HEK293 (cell line): ENCODE measurements around the gene S1PR4.
A peak's percentile ranks its signal among the peaks of the same experiment; 100 is the strongest.

ENCODE experiments used
- CTCF ChIA-PET: fragments of 350-600 bp; formaldehyde crosslinking; extraction: SDS; loops from one replicate; lab custom pipeline; 2021; ENCODE audit warnings: antibody characterized with exemption; lab: Yijun Ruan, JAX
- POLR2A ChIA-PET: fragments of 300-600 bp; formaldehyde crosslinking; extraction: SDS; loops from one replicate; lab custom pipeline; 2020; ENCODE audit warnings: antibody characterized with exemption, inconsistent platforms; lab: Yijun Ruan, JAX
- H3K27ac ChIP-seq: fragments of 200-500 bp; sonication (Bioruptor generic); 2 replicates; pipeline ENCODE4 v1.5.1; 2014; ENCODE audit warnings: low read depth, low read length, control low read depth, inconsistent platforms; ENCODE audit errors: extremely low read depth
- H3K36me3 ChIP-seq, 2 experiments: fragments of 200-500 bp in 1 of 2; sonication (Bioruptor generic) in 1 of 2; 1 replicate in 1 of 2; 2 replicates in 1 of 2; pipeline ENCODE4 v1.5.1; 2014 to 2017; ENCODE audit warnings: inconsistent platforms in 2 of 2, low read length in 2 of 2; ENCODE audit not compliant: control insufficient read depth in 2 of 2, insufficient read depth in 1 of 2
- H3K4me1 ChIP-seq: fragments of 200-500 bp; sonication (Bioruptor generic); 2 replicates; pipeline ENCODE4 v1.5.1; 2014; ENCODE audit warnings: mild to moderate bottlenecking, low read length, inconsistent platforms; ENCODE audit not compliant: control insufficient read depth, insufficient read depth
- H3K4me3 ChIP-seq: 2 replicates; pipeline ENCODE4 v1.5.1; 2011; ENCODE audit warnings: low read depth, mild to moderate bottlenecking, control low read depth, low read length, moderate library complexity
- H3K9me3 ChIP-seq: fragments of 200-500 bp; sonication (Bioruptor generic); 2 replicates; pipeline ENCODE4 v1.5.1; 2014; ENCODE audit warnings: low read depth, low read length, inconsistent platforms; ENCODE audit not compliant: control insufficient read depth, insufficient read depth
- AEBP2 ChIP-seq: fragments of 450-650 bp; formaldehyde crosslinking; IDR thresholded peaks from 2 replicates; pipeline ENCODE4 v1.5.1; 2016; ENCODE audit warnings: missing biosample characterization, missing genetic modification characterization, borderline replicate concordance
- EGR2 ChIP-seq: fragments of 450-650 bp; formaldehyde crosslinking; IDR thresholded peaks from 2 replicates; pipeline ENCODE4 v1.5.1; 2016; ENCODE audit warnings: low read depth, missing biosample characterization, missing genetic modification characterization
- GLI2 ChIP-seq: fragments of 450-650 bp; formaldehyde crosslinking; IDR thresholded peaks from 2 replicates; pipeline ENCODE4; 2017; ENCODE audit warnings: missing biosample characterization, missing genetic modification characterization, low read depth, borderline replicate concordance
- GLI4 ChIP-seq: fragments of 450-650 bp; formaldehyde crosslinking; IDR thresholded peaks from 2 replicates; pipeline ENCODE4 v1.5.1; 2016; ENCODE audit warnings: missing biosample characterization, missing genetic modification characterization
- PRDM1 ChIP-seq: fragments of 450-650 bp; formaldehyde crosslinking; IDR thresholded peaks from 2 replicates; pipeline ENCODE4; 2016; ENCODE audit warnings: missing biosample characterization, missing genetic modification characterization
- SP3 ChIP-seq: fragments of 450-650 bp; formaldehyde crosslinking; IDR thresholded peaks from 2 replicates; pipeline ENCODE4 v1.5.1; 2016; ENCODE audit warnings: missing biosample characterization, missing genetic modification characterization
- TCF7L2 ChIP-seq: IDR thresholded peaks from 2 replicates; pipeline ENCODE4 v1.6.1; 2011; ENCODE audit warnings: low read depth, mild to moderate bottlenecking, inconsistent platforms, low read length, moderate library complexity, borderline replicate concordance
- ZBTB17 ChIP-seq: fragments of 450-650 bp; formaldehyde crosslinking; IDR thresholded peaks from 2 replicates; pipeline ENCODE4 v1.5.1; 2016; ENCODE audit warnings: missing biosample characterization, missing genetic modification characterization
- ZFHX2 ChIP-seq: fragments of 450-650 bp; formaldehyde crosslinking; conservative IDR thresholded peaks from 2 replicates; pipeline ENCODE4 v1.5.1; 2016; ENCODE audit warnings: missing biosample characterization, missing genetic modification characterization
- ZFP41 ChIP-seq: fragments of 450-650 bp; formaldehyde crosslinking; IDR thresholded peaks from 2 replicates; pipeline ENCODE4 v1.5.1; 2016; ENCODE audit warnings: missing biosample characterization, missing genetic modification characterization, borderline replicate concordance
- ZNF112 ChIP-seq: fragments of 450-650 bp; formaldehyde crosslinking; IDR thresholded peaks from 2 replicates; pipeline ENCODE4 v1.5.0; 2017; ENCODE audit warnings: missing biosample characterization, missing genetic modification characterization
- ZNF114 ChIP-seq: fragments of 450-650 bp; formaldehyde crosslinking; IDR thresholded peaks from 2 replicates; pipeline ENCODE4 v1.5.0; 2017; ENCODE audit warnings: missing biosample characterization, missing genetic modification characterization
- ZNF148 ChIP-seq: fragments of 450-650 bp; formaldehyde crosslinking; IDR thresholded peaks from 2 replicates; pipeline ENCODE4 v1.5.0; 2017; ENCODE audit warnings: missing biosample characterization, missing genetic modification characterization, borderline replicate concordance
- ZNF155 ChIP-seq: fragments of 450-650 bp; formaldehyde crosslinking; IDR thresholded peaks from 2 replicates; pipeline ENCODE4 v1.5.1; 2016; ENCODE audit warnings: missing biosample characterization, missing genetic modification characterization
- ZNF157 ChIP-seq: fragments of 450-650 bp; formaldehyde crosslinking; IDR thresholded peaks from 2 replicates; pipeline ENCODE4 v1.5.1; 2016; ENCODE audit warnings: missing biosample characterization, missing genetic modification characterization
- ZNF19 ChIP-seq: fragments of 450-650 bp; formaldehyde crosslinking; IDR thresholded peaks from 2 replicates; pipeline ENCODE4; 2016; ENCODE audit warnings: missing biosample characterization, missing genetic modification characterization, low read depth
- ZNF311 ChIP-seq: fragments of 450-650 bp; formaldehyde crosslinking; IDR thresholded peaks from 2 replicates; pipeline ENCODE4 v1.5.1; 2017; ENCODE audit warnings: missing biosample characterization, missing genetic modification characterization, borderline replicate concordance
- ZNF341 ChIP-seq: fragments of 450-650 bp; formaldehyde crosslinking; IDR thresholded peaks from 2 replicates; pipeline ENCODE4; 2016; ENCODE audit warnings: low read depth, missing biosample characterization, missing genetic modification characterization
- ZNF366 ChIP-seq: fragments of 450-650 bp; formaldehyde crosslinking; conservative IDR thresholded peaks from 2 replicates; pipeline ENCODE4 v1.5.1; 2016; ENCODE audit warnings: missing biosample characterization, missing genetic modification characterization
- ZNF521 ChIP-seq: fragments of 450-650 bp; formaldehyde crosslinking; IDR thresholded peaks from 2 replicates; pipeline ENCODE4 v1.5.1; 2017; ENCODE audit warnings: missing biosample characterization, mild to moderate bottlenecking, missing genetic modification characterization
- ZNF555 ChIP-seq: fragments of 450-650 bp; formaldehyde crosslinking; conservative IDR thresholded peaks from 2 replicates; pipeline ENCODE4 v1.5.1; 2017; ENCODE audit warnings: missing biosample characterization, mild to moderate bottlenecking, missing genetic modification characterization, inconsistent platforms
- ZNF571 ChIP-seq: fragments of 450-650 bp; formaldehyde crosslinking; IDR thresholded peaks from 2 replicates; pipeline ENCODE4 v1.5.0; 2017; ENCODE audit warnings: missing biosample characterization, missing genetic modification characterization
- ZNF704 ChIP-seq: fragments of 450-650 bp; formaldehyde crosslinking; IDR thresholded peaks from 2 replicates; pipeline ENCODE4 v1.5.1; 2016; ENCODE audit warnings: missing biosample characterization, missing genetic modification characterization
- ZNF776 ChIP-seq: fragments of 450-650 bp; formaldehyde crosslinking; IDR thresholded peaks from 2 replicates; pipeline ENCODE4 v1.5.0; 2017; ENCODE audit warnings: missing biosample characterization, missing genetic modification characterization, borderline replicate concordance
- ZNF785 ChIP-seq: fragments of 450-650 bp; formaldehyde crosslinking; IDR thresholded peaks from 2 replicates; pipeline ENCODE4 v1.5.1; 2016; ENCODE audit warnings: missing biosample characterization, missing genetic modification characterization
- TF ChIP-seq, protein P1 (sequence below): fragments of 450-650 bp; formaldehyde crosslinking; IDR thresholded peaks from 2 replicates; pipeline ENCODE4 v1.5.1; 2017; ENCODE audit warnings: missing biosample characterization, missing genetic modification characterization

Gene S1PR4

DNA sequence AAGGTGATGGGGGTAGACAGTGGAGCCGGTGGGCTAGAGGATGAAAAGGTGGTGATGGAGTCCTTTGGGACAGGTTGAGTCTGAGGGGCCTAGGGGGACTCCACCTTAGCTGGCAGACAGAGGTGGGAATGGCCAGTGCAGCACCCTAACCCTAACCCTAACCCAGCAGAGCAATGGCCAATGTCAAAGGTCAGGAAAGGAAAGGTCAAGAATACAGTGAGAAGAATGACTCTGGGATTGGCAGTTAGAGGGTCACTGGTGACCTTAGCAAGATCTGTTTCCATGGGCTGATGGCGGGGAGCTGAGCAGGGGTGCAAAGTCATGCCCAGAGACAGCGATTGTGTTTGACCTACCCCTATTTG, 26.2 kb upstream of the S1PR4 start (continued):
- TF ChIP-seq ZNF19 (tag by site-specific recombination) (no peak), ZNF341 (no peak)

DNA sequence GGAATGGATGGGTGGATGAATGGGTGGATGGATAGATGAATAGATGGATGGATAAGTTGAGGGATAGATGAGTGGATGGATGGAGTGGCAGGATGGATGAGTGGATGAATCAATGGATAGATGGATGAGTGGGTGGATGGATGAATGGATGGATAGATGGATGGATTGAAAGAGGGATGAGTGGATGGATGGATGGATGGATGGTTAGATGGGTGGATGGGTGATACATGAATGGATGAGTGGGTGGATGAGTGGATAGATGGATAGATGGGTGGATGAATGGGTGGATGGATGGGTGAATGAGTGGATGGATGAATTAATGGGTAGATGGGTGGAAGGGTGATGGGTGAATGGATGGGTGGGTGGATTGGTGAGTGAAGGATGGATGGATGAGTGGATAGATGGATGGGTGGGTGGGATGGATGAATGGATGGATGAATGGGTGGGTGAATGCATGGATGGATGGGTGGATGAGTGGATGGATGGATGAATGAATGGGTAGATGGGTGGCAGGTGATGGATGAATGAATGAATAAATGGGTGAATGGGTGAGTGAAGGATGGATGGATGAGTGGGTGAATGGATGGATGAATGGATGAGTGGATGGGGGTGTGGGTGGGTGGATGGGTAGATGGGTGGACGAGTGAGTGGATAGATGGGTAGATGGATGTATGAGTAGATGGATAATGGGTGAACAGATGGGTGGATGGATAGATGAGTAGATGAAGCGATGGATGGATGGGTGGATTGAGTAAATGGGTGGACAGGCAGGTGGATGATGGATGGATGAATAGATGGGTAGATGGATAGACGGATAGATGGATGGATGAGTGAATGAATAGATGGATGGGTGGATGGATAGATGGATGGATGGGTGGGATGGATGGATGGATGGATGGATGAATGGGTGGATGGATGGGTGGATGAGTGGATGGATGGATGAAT, 25.0 kb upstream of the S1PR4 start:
- H3K27ac ChIP-seq, result no peak overlapping the region
- ChIA-PET CTCF (interaction anchor here (0.5 to 2.1 kb wide), 3 partner anchors 10 to 454 kb away, joined by 3 to 7 read pairs (median 4); no protein-coding TSS in a partner anchor), POLR2A (no interaction called here)

More for the DNA sequence above, 25.0 kb upstream of the S1PR4 start:
- Histone ChIP-seq H3K9me3 (no peaks in the 10 kb centered on the region), H3K4me1 (no peaks in the 10 kb centered on the region), H3K4me3 (no peak overlapping the region), H3K36me3 (no peaks in the 10 kb centered on the region)
- TF ChIP-seq ZNF148 (tag by site-specific recombination), result peak; percentile 0; the same call in 1 of the 2 replicates
- TF ChIP-seq EGR2 (tag by site-specific recombination), result peak; percentile 91
- 0 out of 2 replicates have a peak, but pooled peaks have one; percentile 59 for TF ChIP-seq ZFP41 (tag by site-specific recombination)
- no peak for TF ChIP-seq TCF7L2
- TF ChIP-seq ZNF555 (tag by site-specific recombination), result no peak
- TF ChIP-seq PRDM1 (tag by site-specific recombination), result no peak
- TF ChIP-seq ZNF112, result peak; percentile 49; the same call in 1 of the 2 replicates
- no peak for TF ChIP-seq ZNF155
- TF ChIP-seq GLI2 (tag by site-specific recombination), result no peak
- 0 out of 2 replicates have a peak, but pooled peaks have one; percentile 63 for TF ChIP-seq ZNF776 (tag by site-specific recombination)
- peak; percentile 44; the same call in 1 of the 2 replicates for TF ChIP-seq ZNF311
- 0 out of 2 replicates have a peak, but pooled peaks have one; percentile 30 for TF ChIP-seq ZNF571
- TF ChIP-seq ZBTB17 (tag by site-specific recombination), result peak; percentile 97
- TF ChIP-seq ZNF521, result peak; percentile 59; the same call in 1 of the 2 replicates
- TF ChIP-seq ZNF114 (tag by site-specific recombination), result peak; percentile 64; the same call in 1 of the 2 replicates
- peak; percentile 66 for TF ChIP-seq ZFHX2
- TF ChIP-seq ZNF785 (tag by site-specific recombination), result 0 out of 2 replicates have a peak, but pooled peaks have one; percentile 51
- no peak for TF ChIP-seq SP3 (tag by site-specific recombination)
- TF ChIP-seq GLI4 (tag by site-specific recombination), result no peak
- peak; percentile 98 for TF ChIP-seq ZNF366 (tag by site-specific recombination)
- TF ChIP-seq ZNF704 (tag by site-specific recombination), result 0 out of 2 replicates have a peak, but pooled peaks have one; percentile 14
- 0 out of 2 replicates have a peak, but pooled peaks have one; percentile 18 for TF ChIP-seq ZNF157 (tag by site-specific recombination)
- no peak for TF ChIP-seq AEBP2 (tag by site-specific recombination)
- TF ChIP-seq, protein P1, sequence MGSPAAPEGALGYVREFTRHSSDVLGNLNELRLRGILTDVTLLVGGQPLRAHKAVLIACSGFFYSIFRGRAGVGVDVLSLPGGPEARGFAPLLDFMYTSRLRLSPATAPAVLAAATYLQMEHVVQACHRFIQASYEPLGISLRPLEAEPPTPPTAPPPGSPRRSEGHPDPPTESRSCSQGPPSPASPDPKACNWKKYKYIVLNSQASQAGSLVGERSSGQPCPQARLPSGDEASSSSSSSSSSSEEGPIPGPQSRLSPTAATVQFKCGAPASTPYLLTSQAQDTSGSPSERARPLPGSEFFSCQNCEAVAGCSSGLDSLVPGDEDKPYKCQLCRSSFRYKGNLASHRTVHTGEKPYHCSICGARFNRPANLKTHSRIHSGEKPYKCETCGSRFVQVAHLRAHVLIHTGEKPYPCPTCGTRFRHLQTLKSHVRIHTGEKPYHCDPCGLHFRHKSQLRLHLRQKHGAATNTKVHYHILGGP (tag by site-specific recombination), result peak; percentile 55; the same call in 1 of the 2 replicates
